ENCODE measurements around the gene MGMT.

Gene MGMT

GRCh38 chr10:129602938-129603535 is 136.0 kb downstream of the MGMT start:
- Histone ChIP-seq H3K9me2 (replicated peaks; ENCODE audit: insufficient read depth, low read length) (no peaks in the 10 kb centered on the region), H2AFZ (ENCODE audit: low read length) (no peak overlapping the region), H4K20me1 (ENCODE audit: insufficient read depth, low read length) (no peaks in the 10 kb centered on the region), H3K4me1 (ENCODE audit: low read length) (no peaks in the 10 kb centered on the region), H3K9ac (ENCODE audit: low read length) (no peak overlapping the region), H3F3A (ENCODE audit: insufficient read depth, low read length) (no peaks in the 10 kb centered on the region), H3K79me2 (ENCODE audit: low read length) (no peaks in the 10 kb centered on the region), H3K9me3 (replicated peaks; ENCODE audit: insufficient read depth, low read length) (no peaks in the 10 kb centered on the region), H3K36me3 (replicated peaks; ENCODE audit: insufficient read depth, low read length) (no peaks in the 10 kb centered on the region), H3K27ac (ENCODE audit: low read length) (no peak overlapping the region), H3K27me3 (replicated peaks; ENCODE audit: insufficient read depth, low read length) (no peaks in the 10 kb centered on the region), H3K4me3 (ENCODE audit: low read length) (no peak overlapping the region), H3K4me2 (ENCODE audit: low read depth, low read length) (no peak overlapping the region)
- no peak for DNase-seq
- TF ChIP-seq EZH2phosphoT487 (IDR thresholded peaks at IDR 0.05; ENCODE audit: low read length) (no peak), CTCF (IDR thresholded peaks at IDR 0.05; ENCODE audit: low read length) (no peak), EZH2 (optimal IDR thresholded peaks at IDR 0.05; ENCODE audit: low read depth, low read length) (no peak)

GRCh38 chr10:129604333-129605032 is 137.4 kb downstream of the MGMT start:
- Histone ChIP-seq H3K9me3 (replicated peaks; ENCODE audit: insufficient read depth, low read length) (no peaks in the 10 kb centered on the region), H3K9ac (ENCODE audit: low read length) (no peak overlapping the region), H4K20me1 (ENCODE audit: insufficient read depth, low read length) (no peaks in the 10 kb centered on the region), H3K27ac (ENCODE audit: low read length) (no peak overlapping the region), H3K4me3 (ENCODE audit: low read length) (no peak overlapping the region), H3K79me2 (ENCODE audit: low read length) (no peaks in the 10 kb centered on the region), H3K4me2 (ENCODE audit: low read depth, low read length) (no peak overlapping the region), H3F3A (ENCODE audit: insufficient read depth, low read length) (no peaks in the 10 kb centered on the region), H2AFZ (ENCODE audit: low read length) (no peak overlapping the region), H3K36me3 (replicated peaks; ENCODE audit: insufficient read depth, low read length) (no peaks in the 10 kb centered on the region), H3K9me2 (replicated peaks; ENCODE audit: insufficient read depth, low read length) (no peaks in the 10 kb centered on the region), H3K27me3 (replicated peaks; ENCODE audit: insufficient read depth, low read length) (no peaks in the 10 kb centered on the region), H3K4me1 (ENCODE audit: low read length) (no peaks in the 10 kb centered on the region)
- TF ChIP-seq EZH2phosphoT487 (IDR thresholded peaks at IDR 0.05; ENCODE audit: low read length) = no peak
- no peak for TF ChIP-seq EZH2 (optimal IDR thresholded peaks at IDR 0.05; ENCODE audit: low read depth, low read length)
- no peak for TF ChIP-seq CTCF (IDR thresholded peaks at IDR 0.05; ENCODE audit: low read length)
- no peak for DNase-seq

GRCh38 chr10:129605266-129605985 is 138.4 kb downstream of the MGMT start:
- TF ChIP-seq EZH2 (optimal IDR thresholded peaks at IDR 0.05; ENCODE audit: low read depth, low read length) = no peak
- no peak for TF ChIP-seq EZH2phosphoT487 (IDR thresholded peaks at IDR 0.05; ENCODE audit: low read length)
- TF ChIP-seq CTCF (IDR thresholded peaks at IDR 0.05; ENCODE audit: low read length) = no peak
- H3K9ac ChIP-seq (ENCODE audit: low read length) = no peak overlapping the region
- no peak for DNase-seq

More at GRCh38 chr10:129605266-129605985, 138.4 kb downstream of the MGMT start:
- Histone ChIP-seq H3K79me2 (ENCODE audit: low read length) (no peaks in the 10 kb centered on the region), H3K4me2 (ENCODE audit: low read depth, low read length) (no peak overlapping the region), H3F3A (ENCODE audit: insufficient read depth, low read length) (no peaks in the 10 kb centered on the region), H3K27ac (ENCODE audit: low read length) (no peak overlapping the region), H3K4me1 (ENCODE audit: low read length) (no peaks in the 10 kb centered on the region), H3K27me3 (replicated peaks; ENCODE audit: insufficient read depth, low read length) (no peaks in the 10 kb centered on the region), H3K9me2 (replicated peaks; ENCODE audit: insufficient read depth, low read length) (no peaks in the 10 kb centered on the region), H3K9me3 (replicated peaks; ENCODE audit: insufficient read depth, low read length) (no peaks in the 10 kb centered on the region), H2AFZ (ENCODE audit: low read length) (no peak overlapping the region), H3K4me3 (ENCODE audit: low read length) (no peak overlapping the region), H4K20me1 (ENCODE audit: insufficient read depth, low read length) (no peaks in the 10 kb centered on the region), H3K36me3 (replicated peaks; ENCODE audit: insufficient read depth, low read length) (no peaks in the 10 kb centered on the region)
